SK-N-SH (cell line): ENCODE data around the gene SLC6A13.

ENCODE experiments used
- CHD2 ChIP-seq: fragments of 150-350 bp; IDR thresholded peaks from 2 replicates; pipeline ENCODE4 v1.6.1; 2018; ENCODE audit warnings: low read length; ENCODE audit not compliant: partially characterized antibody
- CTCF ChIP-seq: fragments of 200-600 bp; sonication (generic); IDR thresholded peaks from 2 replicates; pipeline ENCODE4 v1.6.1; 2017; ENCODE audit warnings: antibody characterized with exemption, mild to moderate bottlenecking, moderate library complexity
- EP300 ChIP-seq, 2 experiments: IDR thresholded peaks; 2 replicates each; pipeline versions ENCODE4 v1.4.0 to v1.6.1; 2012; ENCODE audit warnings: borderline replicate concordance in 1 of 2, low read depth in 1 of 2, low read length in 1 of 2
- POLR2AphosphoS5 ChIP-seq: IDR thresholded peaks from 2 replicates; pipeline ENCODE4 v1.6.1; 2012; ENCODE audit warnings: low read depth, low read length
- RAD21 ChIP-seq: IDR thresholded peaks from 2 replicates; pipeline ENCODE4 v1.6.1; 2012; ENCODE audit warnings: mild to moderate bottlenecking, low read length
- RFX5 ChIP-seq: IDR thresholded peaks from 2 replicates; pipeline ENCODE4 v1.6.1; 2012; ENCODE audit warnings: mild to moderate bottlenecking, improper control_type of control experiment, low read length
- TAF1 ChIP-seq: IDR thresholded peaks from 2 replicates; pipeline ENCODE4 v1.6.1; 2012; ENCODE audit warnings: low read depth, mild to moderate bottlenecking, low read length, moderate library complexity, borderline replicate concordance

- TF ChIP-seq EP300 (IDR thresholded peaks at IDR 0.05; ENCODE audit: borderline replicate concordance in 1 of 2, low read depth in 1 of 2, low read length in 1 of 2), result no peak
- no peak for TF ChIP-seq TAF1
- no peak for TF ChIP-seq CTCF
- no peak for TF ChIP-seq CHD2
- TF ChIP-seq RFX5, result no peak
- no peak for TF ChIP-seq RAD21
- no peak for TF ChIP-seq POLR2AphosphoS5
These were observed 45.9 kb upstream of the SLC6A13 start for GRCh38 chr12:308511-308910.
